GM21381 (cell line): ENCODE results near the gene UBE2H.
"Not testable (repeated sequence)": the region's sequence is repeated elsewhere in the genome, so short reads cannot be mapped to it uniquely, and the experiment has no call there.

Experiments
- ATAC-seq: cut with Tn5 transposase; IDR thresholded peaks from one replicate; pipeline ENCODE4 v1.9.1; 2021; ENCODE audit warnings: mild to moderate bottlenecking, moderate library complexity; ENCODE audit not compliant: unreplicated experiment

The UBE2H gene

DNA sequence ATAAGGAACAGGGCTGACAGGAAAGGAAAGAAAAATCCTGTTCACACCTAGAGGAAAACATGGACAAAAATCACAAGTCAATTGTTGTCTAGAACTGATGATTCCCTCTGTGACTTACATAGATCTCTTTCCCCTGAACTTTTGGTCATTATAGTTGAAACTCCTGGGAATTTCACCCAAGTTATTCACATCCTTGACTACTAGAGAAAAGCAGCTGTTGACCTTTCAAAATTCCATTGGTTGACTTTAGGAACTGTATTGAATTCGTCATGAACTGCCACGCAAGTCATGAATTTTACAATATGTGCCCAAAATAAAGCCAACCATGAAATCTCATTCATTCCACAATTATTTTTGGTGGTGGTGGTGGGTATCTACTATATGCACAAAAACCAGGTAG is 104.3 kb downstream of the UBE2H start:
- no peak for ATAC-seq

DNA sequence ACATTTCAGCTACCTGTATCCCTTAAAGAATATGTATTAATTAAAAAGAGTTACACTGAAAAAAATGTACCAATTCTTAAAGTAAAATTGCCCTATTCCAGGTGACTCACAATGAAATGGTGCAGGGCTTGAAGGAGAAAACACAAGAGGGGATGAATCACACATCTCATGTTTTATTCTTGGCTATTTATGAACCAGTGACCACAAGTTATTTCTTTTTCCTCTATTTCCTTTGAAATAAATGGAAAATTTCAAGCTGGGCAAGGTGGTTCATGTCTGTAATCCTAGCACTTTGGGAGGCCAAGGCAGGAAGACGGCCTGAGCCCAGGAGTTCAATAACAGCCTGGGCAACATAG is 106.8 kb downstream of the UBE2H start:
- no peak for ATAC-seq

DNA sequence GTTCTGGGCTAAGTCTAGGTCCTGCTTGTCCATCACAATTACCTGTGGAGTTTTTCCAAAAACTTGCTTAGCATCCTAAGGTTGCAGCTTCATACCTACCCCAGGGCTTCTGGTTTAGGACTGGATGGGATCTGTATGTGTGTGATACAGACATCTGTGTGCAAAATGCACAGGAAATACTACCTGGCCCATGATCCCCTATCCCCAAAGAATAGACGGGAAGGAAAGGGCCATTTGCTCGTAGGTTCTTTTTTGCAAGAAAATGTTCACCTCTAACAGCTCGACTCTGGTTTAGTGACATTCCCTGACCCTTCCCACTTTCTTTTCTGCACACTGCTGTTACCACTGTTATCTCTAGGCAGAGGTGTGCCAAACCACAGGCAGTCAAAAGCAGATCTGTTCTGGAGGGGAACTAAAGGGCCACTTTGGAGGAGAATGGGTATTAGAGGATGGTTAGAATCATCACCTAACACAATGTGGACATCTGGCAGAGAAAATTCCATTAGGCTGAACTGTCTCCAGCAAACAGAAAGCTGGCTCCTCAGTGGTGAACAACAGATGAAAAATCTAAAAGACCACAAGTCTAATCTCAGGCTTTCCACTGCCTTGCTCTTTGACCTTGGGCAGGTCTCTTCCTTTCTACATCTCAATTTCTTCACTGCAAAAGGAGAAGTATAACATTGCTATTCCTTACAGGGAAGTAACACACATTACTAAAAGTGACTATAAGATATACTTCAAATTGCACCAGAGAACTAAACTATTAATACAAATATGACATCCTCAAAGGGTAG is 107.4 kb downstream of the UBE2H start:
- ATAC-seq: no peak

DNA sequence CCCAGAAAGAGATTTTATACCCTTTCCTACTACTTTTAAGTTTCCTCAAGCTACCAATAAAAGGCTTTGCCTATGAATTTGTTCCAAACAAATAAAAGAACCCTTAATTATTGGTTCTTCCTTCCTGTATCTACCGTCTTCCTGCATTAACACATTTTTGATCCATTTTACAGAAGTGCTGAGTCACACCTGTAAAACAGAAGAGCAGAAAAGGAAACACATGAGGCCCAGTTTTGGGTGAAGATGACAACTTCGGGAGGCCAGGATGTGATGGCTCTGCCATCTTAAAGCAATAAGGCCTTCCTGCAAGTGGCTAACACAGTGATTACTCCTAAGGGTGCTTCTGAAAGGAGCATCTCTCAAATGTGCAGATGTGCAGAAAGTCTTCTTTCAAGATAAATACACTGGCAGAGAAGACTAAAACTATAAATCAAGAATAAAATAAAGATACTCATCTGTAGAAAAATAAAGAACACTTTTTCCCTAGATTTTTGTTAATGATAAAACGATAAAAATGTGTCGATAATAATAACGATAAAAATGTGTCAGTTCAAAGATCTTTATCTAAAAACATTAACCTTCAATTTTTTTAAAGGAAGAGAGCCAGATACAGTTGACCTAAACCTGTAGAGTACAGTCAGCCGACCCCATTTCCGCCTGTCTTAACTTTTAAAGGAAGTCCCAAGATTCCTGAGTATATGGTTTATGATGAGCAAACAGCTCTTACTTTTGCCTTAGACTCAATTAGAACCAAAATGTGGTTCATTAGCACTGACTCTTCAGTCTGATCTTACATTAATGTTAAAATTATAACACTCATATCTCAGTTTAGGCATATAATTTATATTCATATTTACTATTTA is 108.6 kb downstream of the UBE2H start:
- ATAC-seq: no peak

DNA sequence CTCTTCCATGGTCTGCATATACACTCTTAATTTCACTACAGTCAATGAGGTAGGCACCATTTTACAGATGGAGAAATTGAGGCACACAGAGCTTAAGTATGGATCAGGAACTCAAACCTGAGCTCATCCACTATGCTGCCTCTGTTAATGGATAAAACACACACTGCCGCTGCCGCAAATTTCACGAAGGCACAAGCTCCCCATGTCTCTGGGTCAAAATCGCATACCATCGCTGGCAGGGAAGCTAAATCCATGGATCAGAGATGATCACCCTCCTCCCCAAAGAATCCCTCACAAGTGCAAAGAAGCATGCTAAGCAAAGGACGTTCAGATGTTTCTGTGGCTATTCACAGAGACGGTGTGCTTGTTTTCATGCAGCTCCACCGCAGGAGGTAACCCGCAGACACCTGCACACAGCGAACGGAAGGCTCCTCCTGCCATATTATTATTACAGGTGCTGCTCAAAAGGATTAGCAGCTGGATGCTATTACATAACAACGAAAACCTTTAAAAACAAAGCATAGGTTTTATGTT is 109.3 kb downstream of the UBE2H start:
- ATAC-seq: no peak

DNA sequence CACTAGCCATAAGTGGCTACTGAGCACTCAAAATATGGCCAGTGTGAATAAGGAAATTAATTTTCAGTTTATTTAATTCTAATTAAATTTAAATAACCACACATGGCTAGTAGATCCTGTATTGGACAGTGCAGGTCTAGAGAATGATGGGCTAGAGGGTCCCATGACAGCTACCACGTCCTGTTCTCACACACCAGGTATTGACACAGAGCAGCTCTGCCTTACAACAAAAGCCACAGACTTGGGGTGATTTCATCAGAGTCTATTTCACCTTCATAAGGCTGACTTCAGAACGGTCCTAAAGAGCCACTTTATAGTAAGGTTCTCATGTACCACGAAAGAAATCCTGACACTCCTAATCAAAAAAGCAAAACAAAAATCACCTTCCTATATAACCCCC is 111.3 kb downstream of the UBE2H start:
- no peak for ATAC-seq

DNA sequence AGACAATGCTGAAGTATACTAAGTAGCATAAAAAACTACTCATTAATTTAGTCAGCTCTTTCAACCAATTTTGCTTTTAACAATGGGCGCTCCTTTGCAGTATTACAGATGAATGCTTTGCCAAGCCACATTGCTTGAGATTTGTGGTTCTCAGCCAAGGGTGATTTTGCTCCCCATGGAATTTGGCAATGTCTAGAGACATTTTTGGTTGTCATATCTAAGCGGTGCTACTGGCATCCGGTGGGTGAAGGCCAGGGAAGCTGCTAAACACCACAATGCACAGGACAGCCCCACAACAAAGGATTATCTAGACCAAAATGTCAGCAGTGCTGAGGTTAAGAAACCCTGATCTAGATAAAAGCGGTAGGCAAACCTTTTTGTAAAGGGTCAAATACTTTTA is 112.0 kb downstream of the UBE2H start:
- ATAC-seq: no peak

DNA sequence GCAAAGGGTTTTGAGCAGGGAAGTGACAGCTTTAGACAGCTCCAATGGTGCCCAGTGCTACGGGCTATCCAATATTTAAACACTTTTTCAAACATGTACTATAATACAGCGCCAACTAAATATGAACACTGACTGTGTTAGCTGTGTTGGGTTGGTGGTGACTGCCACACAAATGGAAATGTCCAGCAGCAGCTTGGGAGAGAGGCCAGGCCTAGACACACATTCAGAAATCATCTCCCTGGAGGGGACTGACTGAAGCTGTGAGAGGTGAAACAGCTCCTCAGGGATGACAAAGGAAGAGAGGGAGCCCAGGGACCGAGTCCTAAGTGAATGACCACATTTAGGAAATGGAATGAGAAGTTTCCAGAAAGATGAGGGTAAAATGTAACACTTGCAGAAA is 115.8 kb downstream of the UBE2H start:
- no peak for ATAC-seq

DNA sequence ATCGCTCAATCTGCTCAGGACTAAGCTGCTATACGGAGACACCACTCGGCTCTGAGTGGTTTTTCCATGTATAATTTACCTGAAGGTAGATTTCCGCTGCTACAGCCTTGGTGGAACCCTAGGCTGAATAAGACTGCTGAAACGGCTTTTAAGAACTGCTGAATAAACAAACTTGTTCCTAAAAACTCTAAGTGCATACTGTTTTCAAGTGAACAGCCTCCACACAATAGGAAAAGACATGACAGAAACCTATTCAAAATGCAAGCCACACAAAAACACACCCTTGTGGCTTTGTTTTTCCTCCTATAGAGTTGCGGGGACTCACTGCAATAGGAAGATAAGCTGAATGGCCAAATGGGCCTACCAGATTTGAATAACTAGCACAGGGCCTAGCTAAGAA is 117.2 kb downstream of the UBE2H start:
- ATAC-seq: no peak

DNA sequence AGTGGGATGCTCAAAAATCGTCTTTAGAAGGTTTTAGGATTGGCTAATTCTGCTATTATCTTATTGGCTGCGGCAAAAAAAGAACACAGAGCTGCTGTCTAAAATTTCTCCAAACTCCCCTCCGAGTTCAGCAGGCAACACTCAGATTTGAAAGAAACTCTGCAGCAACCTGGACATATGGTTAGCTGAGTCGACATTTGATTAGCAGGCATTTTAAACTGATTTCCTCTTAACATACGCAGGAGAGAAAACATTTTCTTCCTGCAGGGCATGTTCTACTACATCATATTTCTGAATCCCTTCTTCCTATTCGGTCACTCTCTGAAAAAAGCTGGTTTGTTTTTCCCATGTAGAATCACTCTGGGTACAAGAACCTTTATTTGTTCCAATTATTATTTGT is 119.4 kb downstream of the UBE2H start:
- ATAC-seq: not testable (repeated sequence)

DNA sequence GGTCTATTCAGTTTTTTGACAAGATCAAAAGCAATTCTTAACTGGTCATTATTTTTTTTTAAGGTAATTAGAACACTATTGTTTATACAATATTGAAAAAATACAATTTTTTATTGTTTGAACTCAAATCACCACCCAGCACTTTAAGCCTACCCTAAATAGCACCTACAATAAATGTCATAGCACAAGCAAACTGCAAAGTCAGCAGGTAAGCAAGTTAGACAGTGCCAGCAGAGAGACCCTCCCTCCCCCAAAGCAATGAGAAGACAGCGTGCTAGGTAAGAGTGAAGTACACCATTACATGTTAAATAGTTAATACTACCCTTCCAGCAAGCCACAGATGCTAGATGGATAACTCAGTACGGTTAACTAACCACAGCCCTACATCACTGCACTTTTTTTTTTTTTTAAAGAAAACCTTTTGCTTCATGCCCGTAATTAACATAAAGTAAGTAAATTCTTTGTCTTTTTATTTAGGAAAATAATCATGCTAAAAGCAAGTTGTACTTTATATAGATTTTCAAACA is 120.0 kb downstream of the UBE2H start:
- no peak for ATAC-seq

DNA sequence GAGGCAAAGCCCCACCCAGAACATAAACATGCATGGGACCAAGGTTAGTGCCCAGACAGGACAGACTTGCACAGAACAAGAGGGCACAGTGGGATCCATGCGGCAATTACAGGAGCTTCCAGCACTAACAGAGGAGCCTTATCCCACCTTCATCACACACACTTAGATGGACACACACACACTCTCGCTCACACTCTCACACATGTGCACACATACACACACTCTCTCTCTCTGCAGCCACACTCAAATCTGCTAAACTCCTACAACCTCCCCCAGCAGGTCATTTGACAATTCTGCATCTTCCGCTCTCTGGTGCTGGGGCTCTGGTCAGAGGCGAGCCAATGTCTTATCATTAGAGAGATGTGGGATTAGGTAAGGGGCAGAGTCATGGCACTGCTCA is 120.5 kb downstream of the UBE2H start:
- ATAC-seq: no peak

DNA sequence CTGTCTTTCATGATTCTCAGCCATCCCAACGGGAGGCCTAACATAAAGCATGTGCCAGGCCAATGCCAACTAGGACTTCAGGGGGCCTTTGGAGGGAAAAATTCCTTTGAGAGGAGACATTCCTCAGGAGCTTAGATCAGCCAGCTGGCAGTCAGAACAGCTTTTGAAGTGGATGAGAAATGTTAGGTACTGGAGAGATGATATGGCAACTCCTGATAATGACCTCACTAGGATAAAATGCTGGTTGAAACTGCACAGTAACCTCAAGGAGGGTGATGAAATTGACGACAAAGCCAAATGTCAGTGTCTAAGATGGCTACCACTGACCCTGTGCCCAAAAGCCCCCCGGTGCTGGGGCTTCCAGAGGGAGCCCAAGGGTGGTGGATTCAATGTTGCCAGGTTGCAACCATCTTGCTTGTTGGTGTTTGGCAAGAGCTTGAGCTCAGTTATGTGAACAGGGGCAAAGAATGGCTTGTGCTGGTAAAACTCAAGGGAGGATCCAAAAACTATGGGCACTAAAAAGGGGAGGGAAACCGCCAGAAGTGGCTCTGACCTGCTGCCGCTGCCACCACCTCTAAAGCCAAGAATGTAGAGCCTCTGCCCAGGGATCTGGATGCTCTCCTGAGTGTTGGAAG is 121.2 kb downstream of the UBE2H start:
- ATAC-seq: no peak

DNA sequence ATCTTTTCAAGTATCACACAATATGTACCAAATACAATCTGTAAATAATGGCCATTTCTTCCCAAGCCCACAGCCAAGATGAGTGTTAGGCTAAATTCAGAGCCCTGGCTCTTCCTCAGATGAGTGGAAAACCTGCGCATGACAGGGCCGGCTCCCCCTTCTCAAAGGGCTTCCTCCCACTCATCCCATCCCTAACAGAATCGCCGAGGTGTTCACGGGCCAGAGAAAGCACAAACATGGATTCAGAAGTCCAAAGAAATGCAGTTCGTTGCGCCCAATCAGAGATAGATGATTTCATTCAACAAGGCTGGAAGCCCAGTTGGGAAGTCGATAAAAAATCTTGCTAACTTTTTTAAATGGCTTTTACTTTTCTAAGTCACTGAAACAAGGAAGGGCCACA is 121.8 kb downstream of the UBE2H start:
- ATAC-seq: no peak

DNA sequence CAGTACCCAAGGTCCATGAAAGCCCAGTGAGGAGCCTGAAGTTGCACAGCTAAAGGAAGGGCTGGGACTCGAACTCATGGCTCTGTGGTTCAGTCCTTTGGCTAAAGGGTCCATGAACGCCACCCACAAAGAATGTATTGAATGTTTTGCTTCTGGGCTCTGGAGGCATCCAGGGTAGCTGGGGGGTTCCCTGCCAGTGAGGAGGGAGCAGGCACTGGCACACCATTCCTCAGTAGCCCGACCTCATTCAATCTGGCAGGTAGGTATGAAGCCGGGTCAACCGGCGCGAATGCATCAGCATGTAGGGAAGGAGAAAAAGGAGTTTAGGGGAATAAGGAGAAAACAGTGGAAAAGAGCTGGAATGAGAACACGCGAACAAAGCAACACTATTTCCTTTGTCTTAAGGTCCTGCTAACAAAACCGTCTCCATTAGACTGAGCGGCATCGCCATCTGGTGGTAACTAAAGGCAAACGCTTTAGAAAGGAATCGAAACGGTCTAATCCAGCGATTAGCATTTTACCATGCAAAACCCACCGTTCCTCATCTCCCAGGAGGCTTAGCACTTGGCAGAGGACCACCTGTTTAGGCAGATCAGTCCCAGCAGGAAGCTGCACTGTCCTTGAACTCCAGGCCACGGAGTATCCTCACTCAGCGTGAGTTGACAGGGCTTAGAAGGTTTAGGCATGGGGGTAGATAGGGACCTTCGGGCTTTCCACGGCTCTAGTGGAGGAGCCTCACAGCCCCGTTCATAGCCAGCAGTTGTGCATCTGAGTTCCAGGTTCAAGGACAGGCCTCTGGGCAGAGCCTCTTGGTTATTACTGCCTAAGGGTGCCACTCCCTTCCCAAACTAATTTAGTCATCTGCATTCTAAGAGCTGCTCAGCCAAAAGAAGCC is 122.8 kb downstream of the UBE2H start:
- no peak for ATAC-seq

DNA sequence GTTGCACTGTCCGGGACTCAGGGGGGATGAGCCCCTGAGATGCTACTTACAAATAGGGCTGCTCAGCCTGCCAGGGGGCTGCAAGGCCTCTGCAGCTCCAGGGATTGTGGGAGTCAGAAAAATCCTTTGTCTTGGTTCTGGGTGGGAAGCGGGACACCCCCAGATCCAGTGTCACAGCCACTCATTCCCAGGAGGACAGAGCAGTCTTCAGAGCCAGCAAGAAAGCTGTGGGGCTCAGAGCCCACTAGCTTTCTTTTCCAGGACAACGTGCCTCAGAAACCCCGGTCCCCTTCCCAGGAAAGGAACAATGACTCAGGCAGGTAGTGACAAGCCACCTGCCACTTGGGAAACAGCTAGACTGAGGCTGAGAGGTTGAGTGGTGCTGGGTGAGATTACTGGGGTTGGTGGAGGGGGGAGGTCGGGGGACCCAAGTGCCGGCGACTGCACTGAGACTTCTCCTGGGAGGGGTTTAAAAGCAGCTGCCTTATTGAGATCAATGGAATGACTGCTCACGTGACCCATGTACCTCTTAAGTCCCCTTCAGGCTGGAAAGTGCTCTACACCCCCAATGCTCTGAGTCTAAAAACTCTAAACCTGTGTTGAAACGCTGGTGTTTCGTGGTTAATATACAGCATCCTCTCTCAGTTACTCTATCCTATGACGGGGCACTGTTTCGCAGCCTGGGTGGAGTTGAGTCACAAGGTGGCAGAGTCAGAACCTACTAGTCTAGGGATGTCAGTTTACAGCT is 123.6 kb downstream of the UBE2H start:
- no peak for ATAC-seq

DNA sequence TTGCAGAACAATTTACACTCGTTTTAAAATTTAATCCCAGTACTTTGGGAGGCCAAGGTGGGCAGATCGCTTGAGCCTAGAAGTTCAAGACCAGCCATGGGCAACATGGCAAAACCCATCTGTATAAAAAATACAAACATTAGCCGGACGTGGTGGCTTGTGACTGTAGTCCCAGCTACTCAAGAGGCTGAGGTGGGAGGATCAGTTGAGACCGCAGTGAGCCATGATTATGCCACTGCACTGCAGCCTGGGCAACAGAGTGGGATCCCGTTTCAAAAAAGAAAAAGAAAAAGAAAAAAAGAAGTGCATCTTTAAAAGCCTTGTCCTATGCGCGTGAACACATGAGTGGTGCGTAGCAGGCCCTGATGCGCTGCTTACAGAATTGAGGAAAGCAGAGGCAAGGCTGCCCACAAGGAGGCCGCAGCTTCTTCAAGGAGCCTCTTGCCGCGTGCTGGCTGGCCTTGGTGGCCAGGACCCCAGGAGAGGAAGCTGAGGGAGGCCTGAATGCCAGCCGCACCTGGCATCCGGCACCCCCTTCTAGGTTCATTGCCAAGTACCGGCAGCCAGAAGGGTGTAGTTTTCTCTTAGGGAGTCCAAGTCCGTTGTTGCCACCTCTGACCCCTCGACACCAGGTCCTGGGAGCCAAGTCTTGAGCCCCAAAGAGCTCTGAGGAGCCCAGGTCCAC is 124.5 kb downstream of the UBE2H start:
- no peak for ATAC-seq

DNA sequence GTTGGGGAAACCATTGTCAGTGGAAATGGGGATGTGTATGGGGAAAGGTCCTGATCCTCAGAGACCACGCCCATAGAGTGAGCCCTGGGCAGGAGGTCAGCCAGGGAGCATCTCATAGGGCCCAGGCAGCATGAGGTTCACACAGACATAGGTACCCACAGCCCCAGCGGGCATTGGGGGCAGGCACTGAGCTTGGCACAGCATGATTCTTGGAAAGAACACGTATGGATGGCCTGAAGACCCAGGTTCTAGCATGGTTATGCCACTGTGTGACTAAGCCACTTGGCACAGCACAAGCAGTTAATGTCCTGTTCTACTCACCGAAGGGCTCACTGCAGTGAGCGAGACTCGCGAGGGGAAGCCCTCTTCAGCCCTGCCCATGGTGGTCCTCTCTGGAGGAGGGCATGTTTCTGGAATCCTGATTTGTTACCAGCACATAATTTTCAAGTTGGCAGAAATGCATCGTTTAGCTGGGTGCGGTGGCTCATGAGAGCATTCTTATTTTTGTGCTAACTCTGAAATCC is 125.2 kb downstream of the UBE2H start:
- ATAC-seq: no peak

DNA sequence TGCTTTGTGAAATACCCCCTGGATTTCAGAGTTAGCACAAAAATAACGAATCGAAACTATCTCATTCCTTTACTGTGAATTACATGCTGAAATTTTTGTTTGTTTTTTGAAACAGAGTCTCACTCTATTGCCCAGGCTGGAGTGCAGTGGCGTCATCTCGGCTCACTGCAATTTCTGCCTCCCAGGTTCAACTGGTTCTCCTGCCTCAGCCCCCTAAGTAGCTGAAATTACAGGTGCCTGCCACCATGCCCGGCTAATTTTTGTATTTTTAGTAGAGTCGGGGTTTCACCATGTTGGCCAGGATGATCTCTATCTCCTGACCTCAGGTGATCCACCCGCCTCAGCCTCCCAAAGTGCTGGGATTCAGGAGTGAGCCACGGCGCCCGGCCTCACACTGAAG is 125.9 kb downstream of the UBE2H start:
- not testable (repeated sequence) for ATAC-seq
